GM12891 (cell line): ENCODE measurements around the gene PAK4.

Source experiments
- PAX5 ChIP-seq: IDR thresholded peaks from 2 replicates; pipeline ENCODE4 v1.6.1; 2011; ENCODE audit warnings: low read length, moderate library complexity, mild to moderate bottlenecking; ENCODE audit not compliant: insufficient read depth, severe bottlenecking
- POLR2A ChIP-seq: IDR thresholded peaks from 2 replicates; pipeline ENCODE4 v1.6.1; 2011; ENCODE audit warnings: low read depth, low read length, control low read depth
- POLR2AphosphoS5 ChIP-seq: IDR thresholded peaks from 2 replicates; pipeline ENCODE4 v1.6.1; 2011; ENCODE audit warnings: low read depth, low read length, control low read depth
- POU2F2 ChIP-seq: IDR thresholded peaks from 2 replicates; pipeline ENCODE4 v1.6.1; 2011; ENCODE audit warnings: low read depth, mild to moderate bottlenecking, control low read depth, low read length, moderate library complexity
- SPI1 ChIP-seq: IDR thresholded peaks from 2 replicates; pipeline ENCODE4 v1.6.1; 2011; ENCODE audit warnings: low read depth, low read length, control low read depth
- TAF1 ChIP-seq: IDR thresholded peaks from 2 replicates; pipeline ENCODE4 v1.6.1; 2011; ENCODE audit warnings: low read depth, low read length, control low read depth

DNA sequence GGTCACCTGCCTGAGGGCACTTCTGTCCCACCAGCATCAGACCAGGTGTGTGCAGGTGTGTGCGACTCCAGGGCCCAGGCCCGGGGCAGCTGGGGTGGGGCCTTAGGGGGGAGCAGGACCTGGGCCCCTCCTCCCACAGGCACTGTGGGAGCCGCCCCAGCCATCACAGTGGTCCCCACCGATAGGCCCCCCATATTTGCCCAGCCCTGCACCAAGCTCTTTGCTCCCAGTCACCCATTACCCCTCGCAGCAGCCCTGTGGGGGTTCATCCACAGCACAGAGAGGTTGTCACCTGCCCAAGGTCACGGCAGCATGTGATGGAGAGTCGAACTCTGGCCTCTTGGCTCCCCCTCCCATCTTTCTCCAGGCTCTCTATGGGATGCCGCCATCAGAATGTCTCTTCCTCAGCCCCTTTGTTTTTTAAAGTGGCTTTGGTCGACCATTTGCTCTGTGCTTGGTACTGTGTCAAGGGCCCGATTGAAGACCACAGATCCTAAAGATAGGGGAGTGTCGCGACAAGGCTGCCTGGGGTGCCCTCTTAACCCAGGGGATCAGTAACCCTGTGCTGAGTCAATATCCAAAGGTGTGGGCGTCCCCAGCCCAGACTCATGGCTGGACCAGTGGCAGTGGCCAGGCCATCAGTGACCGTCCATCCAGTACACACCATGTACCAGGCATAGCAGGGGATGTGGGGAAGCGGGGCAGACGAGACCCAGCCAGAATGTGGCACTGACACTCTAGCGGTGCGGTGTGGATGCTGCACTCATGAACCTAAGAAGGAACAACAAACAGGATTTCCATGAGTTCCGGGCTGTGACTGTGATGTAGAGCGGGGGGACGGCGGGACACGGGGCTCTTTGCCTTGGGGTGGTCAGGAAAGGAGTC, 42.9 kb downstream of the PAK4 start:
- TF ChIP-seq POLR2A = no peak
- TF ChIP-seq POLR2AphosphoS5 = no peak
- no peak for TF ChIP-seq SPI1
- no peak for TF ChIP-seq TAF1
- no peak for TF ChIP-seq PAX5
- no peak for TF ChIP-seq POU2F2
